NCI-H2227 (cell line): ENCODE results near the gene CNP.
A peak's percentile ranks its signal among the peaks of the same experiment; 100 is the strongest.
"Not testable (repeated sequence)": the region's sequence is repeated elsewhere in the genome, so short reads cannot be mapped to it uniquely, and the experiment has no call there.

ENCODE experiments used
- DNase-seq: peaks from one replicate; lab custom pipeline; 2025; ENCODE audit not compliant: unreplicated experiment; lab: John Stamatoyannopoulos, UW

Gene CNP

GRCh38 chr17:42001729-42002128 lies 35.1 kb downstream of the CNP start:
- DNase-seq, result no peak

- DNase-seq, result no peak
These were observed 35.7 kb downstream of the CNP start for GRCh38 chr17:42002175-42002791.

DNA sequence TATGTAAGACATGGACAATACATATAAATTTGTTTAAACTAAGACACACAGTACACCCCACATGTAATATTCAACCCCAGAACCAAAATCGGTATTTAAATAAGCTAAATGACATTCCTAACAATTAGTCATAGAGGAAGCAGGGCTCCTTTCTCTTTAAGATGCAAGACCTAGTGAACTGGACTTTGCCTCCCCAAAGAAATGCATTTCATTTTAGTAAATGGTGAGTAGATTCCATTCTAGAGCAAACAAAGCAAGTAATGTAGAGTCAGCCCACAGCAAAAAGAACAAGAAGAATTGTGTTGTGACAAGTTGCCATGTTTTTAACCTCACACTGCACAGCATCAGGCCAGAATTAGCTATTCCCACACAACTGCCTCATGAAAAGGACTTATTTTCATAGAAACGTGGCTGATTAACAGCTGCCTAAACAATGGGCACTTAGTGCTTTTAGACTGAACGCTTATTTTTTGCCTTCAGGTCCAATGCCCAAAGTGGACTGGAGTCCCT lies 36.3 kb downstream of the CNP start:
- no peak for DNase-seq

DNA sequence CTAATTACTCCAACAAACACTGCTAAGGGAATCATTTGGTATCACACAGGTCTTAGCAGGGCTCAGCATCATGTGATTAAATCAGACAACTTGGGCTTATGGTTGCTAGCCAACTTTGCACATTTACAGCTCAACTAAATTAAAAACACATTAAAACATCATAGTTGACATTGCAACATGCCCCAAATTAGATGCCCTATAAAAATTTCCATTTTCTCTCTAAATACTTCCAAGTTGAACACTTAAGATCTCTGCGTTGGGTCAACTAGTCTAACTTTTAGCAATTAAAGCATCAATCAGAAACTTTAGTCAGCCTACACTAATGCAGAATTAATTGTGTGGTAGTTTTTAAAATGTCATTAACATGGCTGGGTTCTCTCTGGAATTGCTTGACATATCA lies 38.6 kb downstream of the CNP start:
- DNase-seq, result no peak

- no peak for DNase-seq
These were observed 42.6 kb downstream of the CNP start for GRCh38 chr17:42009170-42009569.

DNA sequence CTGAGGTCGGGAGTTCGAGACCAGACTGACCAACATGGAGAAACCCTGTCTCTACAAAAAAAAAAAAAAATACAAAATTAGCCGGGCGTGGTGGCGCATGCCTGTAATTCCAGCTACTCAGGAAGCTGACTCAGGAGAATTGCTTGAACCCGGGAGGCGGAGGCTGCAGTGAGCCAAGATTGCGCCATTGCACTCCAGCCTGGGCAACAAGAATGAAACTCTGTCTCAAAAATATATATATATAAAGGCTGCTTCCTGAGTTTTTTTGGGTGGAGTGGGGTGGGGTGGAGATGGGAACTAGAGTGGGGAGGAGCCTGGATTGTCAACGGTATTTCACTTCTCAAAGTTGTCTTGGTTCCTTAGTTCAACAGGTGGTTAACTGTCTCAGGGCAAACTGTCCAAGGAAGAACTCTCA lies 43.7 kb downstream of the CNP start:
- not testable (repeated sequence) for DNase-seq

- peak; percentile 16 for DNase-seq
These were observed 44.4 kb downstream of the CNP start for GRCh38 chr17:42010898-42011516.

DNA sequence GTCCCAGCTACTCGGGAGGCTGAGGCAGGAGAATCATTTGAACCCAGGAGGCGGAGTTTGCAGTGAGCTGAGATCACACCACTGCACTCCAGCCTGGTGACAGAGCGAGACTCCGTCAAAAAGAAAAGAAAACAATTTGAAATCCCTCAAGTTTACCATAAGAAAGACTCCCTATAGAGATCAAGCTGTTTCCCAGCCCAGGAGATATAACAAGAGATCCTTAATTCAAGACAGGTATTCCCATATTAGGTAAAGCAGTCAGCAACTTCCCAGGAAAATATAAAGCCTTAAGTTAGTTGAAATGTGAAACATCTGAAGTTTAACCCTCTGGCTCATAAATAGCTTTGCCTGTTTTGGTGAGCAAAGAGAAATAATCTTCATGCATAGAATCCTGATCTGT lies 45.8 kb downstream of the CNP start:
- DNase-seq, result not testable (repeated sequence)

GRCh38 chr17:42013740-42014139 lies 47.1 kb downstream of the CNP start:
- not testable (repeated sequence) for DNase-seq

GRCh38 chr17:42016411-42016831 lies 49.8 kb downstream of the CNP start:
- DNase-seq, result peak; percentile 43

DNA sequence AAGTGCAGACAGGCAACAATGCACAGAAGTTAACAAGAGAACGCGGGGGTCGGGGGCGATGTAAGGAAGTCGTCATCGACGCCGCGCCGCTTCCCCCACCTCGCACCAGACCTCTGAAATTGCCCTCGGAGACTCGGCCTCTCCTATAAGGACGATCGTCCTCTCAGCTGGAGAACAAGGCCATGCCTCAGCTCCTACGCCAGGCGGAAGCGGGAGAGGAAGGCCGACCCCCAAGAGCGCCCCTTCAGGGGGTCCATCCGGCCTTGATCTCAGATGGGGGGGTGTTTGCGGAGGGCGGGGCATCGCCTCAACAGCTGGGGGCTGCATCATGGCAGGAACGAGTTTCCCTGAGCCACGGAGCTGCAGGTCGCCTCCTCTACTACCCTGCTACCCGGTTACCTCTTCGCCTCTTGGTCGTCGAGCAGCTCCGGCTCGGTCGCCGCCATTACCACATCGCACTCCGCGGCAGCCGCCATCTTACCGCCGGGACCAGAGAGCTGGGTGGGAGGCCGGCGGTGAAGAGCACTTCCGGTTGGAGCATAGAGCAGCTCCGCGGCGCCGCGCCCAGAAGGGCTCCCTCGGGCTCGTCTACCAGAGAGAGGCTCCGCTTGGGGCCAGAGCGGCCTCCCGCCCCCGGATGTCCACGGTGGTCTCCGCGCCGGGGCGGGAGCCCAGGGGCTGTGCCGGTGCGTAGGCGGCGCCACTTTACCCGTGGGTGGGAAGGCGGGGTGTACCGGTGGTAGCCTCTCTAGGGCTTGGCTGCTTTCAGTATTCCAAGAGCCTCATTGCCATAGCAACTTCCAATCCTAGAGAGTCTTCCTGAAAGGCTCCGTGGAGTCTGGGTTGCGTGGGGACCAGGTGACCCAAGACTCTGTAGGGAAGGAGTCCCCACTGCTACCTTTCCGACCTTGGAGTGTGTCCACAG lies 50.6 kb downstream of the CNP start, which contains the start of gene DNAJC7:
TSS of gene DNAJC7 (minus strand) at position 499 of the 925 bp plus-strand sequence. CDS start at position 476, 23 bp downstream.
- DNase-seq, result peak; percentile 97

DNA sequence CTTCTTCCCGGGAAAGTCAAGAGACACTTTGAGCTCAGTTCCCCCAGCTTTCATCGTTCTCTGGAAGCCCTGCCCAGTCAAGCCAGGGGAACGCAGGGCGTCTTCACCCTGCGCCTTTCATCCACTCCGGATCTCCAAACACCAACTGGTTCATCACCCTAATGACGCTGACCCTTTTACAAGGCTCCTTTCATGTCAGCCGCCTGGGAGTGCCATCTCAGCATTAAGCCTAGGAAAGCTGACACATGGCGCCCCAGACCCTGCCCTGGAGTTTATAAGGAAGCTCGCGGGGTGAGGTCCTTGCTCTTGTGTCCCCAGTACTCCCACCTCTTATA lies 51.2 kb downstream of the CNP start:
- DNase-seq, result no peak

DNA sequence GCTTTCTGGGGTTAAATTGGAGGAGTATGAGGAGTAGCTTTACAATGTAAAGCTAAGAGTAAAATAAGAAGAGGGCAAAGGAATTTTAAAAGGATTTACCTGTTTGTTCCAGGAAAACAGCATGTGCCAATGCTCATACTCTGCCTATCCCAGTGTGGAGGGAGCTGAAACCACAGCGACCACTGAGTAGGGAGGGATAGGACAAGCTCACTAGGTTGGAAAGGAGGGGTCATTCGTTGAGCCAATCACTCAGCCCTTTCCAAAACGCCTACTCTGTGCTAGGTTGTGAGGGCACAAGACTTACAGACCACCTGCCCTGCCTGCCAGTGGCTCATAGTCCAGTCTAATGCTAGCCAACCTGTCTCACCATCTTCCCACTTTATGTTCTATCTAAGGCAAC lies 51.7 kb downstream of the CNP start:
- peak; percentile 46 for DNase-seq

GRCh38 chr17:42018988-42019387 lies 52.4 kb downstream of the CNP start:
- DNase-seq, result no peak

DNA sequence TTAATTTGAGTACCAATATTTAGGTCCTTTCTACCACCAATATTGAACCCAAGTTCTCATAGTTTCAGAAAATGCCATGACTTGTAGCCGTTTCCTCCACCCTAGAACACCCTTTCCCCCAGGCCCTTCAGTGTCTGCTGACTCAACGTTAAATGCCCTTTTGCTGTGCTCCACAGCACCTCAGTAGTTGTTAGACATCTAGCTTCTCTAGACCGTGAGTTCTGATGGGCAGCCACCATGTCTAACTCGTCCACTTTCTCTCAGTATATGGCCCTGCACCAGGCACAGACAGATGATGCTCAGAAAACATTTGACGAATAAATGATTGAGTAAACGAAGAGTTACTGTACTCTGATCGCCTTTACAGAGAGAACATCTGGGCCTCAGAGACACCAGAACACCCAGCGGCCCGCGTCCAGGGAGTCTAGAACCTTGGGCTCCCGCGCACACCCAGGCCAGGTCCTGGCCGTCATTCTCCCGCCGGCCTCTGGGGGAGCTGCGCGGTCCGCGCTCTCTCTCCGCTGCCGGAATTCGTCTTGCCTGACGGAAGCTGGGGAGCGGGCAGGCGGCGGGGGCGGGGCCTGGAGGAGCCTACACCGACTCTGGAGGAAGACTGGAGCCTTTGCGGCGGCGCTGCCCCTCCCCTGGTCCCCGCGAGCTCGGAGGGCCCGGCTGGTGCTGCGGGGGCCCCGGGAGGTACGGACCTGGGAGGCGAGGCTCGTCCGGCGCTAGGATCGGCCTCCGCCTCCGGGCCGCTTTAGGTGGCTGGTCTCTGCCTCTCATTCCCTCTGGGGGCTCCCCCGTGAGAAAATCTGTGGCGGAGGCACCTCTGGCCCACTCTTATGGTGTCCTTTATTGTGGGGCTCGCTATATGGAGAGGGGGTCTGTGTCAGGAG lies 53.2 kb downstream of the CNP start, which contains the start of gene NKIRAS2:
TSS of gene NKIRAS2 (plus strand) at position 582 of the 896 bp plus-strand sequence. CDS start 1,488 bp downstream, outside the sequence.
- peak; percentile 94 for DNase-seq

GRCh38 chr17:42020845-42021244 lies 54.2 kb downstream of the CNP start:
- DNase-seq, result not testable (repeated sequence)

- no peak for DNase-seq
These were observed 57.1 kb downstream of the CNP start for GRCh38 chr17:42023524-42024349.

DNA sequence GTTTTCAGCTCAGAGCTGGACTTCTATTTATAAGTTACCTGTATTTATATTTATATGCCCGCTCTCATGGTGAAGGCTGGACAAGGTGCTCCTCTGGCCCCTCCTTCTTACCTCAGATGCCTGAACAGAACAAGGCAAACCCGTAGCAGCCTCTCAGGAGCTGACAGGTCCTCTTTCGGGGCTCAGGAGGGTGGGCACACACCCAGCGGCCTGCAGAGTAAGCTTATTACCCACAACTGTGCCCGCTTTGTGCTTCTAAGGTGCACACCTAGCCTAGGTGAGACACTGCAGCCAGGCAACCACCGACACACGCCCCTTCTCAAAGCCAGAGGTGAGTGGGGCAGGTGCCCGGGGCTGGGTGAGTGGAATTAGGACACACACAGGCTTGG lies 58.6 kb downstream of the CNP start:
- no peak for DNase-seq

DNA sequence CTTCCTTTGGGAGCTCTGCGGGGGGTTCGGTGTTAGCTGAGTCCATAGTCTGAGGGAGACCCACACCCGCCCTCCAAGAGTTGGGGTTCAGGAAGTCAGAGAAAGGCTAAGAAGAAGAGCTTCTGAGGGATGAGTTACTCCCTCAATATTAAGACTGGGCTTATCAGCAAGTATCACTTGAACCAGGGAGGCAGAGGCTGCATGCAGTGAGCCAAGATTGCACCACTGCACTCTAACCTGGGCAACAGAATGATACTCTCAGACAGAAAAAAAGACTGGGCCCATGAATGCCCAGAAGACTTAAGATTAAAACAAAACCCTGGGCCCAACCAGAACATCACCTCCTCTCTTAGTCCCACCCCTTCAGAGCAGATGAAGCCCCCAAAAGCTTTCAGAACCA lies 59.3 kb downstream of the CNP start:
- no peak for DNase-seq
